CD4-positive, alpha-beta T cell treated with Interleukin-15 for 1 hour (primary cell): ENCODE measurements around the gene EPN1.

ENCODE experiments used
- DNase-seq: peaks from one replicate; pipeline ENCODE4 v3.0.0-alpha.2; 2020

EPN1 gene

DNA sequence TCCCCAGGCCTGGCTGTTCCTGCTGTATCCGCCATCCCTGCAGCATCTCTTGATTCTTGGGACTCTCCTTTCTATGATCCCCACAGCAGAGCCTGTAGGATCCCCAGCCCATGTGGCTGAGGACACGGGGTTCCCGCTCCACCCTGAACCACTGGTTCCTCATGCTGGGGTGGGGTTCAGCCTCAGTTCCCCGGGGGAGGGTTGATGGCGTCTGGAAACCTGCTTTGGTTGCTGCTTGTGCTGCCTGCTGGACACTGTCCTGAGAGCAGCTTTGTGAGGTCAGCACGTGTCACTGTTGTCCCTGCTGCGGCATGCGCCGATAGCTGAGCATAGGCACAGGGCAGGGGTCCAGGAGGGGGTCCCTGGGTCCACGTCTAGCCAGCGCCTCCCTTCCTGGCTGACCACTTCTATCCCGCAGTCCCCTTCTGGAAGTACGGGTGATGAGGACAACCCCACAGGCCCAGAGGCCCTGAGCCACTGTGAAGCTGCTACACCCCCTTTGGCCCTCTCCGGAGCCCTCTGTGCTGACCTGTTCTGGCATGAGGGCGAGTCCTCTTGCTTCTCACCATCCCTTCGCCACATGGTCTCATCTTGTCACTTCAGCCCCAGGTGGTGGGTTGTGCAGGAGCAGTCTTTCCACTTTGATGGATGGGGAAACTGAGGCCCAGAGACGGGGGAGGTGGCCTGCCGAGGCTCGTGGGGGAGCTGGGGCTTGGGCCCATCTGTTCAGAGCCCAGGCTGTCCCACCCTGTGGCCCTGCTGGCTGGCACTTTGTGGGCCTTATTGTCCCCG, 5.5 kb downstream of the EPN1 start:
- no peak for DNase-seq

- DNase-seq, result no peak
Measured at GRCh38 chr19:55681131-55682092, 6.4 kb downstream of the EPN1 start.

- no peak for DNase-seq
Measured at GRCh38 chr19:55683449-55684261, 8.6 kb downstream of the EPN1 start.

GRCh38 chr19:55684946-55685681, 10.1 kb downstream of the EPN1 start:
- DNase-seq, result no peak

DNA sequence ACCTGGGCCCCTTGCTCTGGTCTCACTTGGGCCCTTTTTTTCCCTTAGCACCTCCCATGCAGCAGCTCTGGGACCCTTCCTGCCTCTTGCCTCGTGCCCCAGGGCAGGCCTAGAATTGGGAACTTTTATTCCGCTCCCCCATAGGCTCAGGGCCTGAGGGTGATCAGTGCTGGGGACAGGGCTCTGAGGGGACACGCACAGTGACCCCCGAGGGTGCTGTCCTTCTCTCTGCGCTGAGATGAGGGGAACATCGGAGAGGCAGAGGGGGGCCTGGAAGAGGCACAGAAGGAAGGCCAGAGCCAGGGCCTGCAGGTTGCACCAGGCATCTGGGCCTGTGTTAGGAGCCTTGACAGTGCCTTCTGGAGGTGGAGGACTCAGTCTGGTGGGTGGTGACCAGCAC, 10.8 kb downstream of the EPN1 start:
- no peak for DNase-seq

- no peak for DNase-seq
Measured at GRCh38 chr19:55686311-55687050, 11.5 kb downstream of the EPN1 start.

DNA sequence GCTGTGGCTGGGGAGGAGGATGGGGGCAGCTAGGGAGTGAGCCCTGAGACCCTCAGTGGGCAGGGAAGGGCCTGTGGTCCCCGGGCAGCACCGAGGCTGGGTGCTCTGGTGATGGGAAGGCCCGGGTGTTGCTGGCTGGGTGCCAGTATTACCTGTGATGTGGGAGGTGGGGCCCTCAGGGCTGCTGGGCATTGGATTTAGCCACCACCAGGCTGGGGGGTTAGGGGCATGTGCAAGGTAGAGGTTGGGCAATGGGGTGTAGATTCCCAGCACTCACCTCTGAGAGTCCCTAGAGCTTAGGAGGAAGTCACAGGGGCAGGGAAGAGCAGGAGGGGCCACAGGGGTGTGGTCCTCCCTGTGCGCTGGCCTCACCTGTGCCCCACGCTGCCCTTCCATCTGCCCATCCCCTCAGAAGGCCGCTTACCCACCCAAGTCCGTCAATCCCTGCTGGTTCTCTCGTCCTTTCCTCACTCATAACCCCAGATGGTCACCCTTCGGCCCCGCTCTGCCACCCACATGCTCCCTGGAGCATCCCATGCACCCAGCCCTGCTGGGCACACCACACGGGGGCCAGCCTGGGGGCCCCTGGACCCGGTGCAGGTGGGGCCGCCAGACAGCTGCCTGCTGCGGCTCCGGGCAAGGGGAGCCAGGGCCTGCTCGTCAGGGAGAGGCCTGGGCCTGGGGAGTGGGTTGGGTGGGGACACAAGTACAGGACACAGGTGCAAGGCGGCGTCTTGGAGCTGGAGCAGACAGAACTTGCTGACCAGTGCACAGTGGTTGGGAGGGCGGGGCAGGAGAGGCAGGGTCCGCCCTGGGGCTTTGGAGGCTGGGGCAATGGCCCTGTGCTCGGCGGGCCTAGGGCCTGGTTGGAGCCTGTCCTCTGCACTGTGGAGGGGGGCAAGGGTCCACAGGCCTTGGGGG, 12.5 kb downstream of the EPN1 start:
- DNase-seq, result no peak

DNA sequence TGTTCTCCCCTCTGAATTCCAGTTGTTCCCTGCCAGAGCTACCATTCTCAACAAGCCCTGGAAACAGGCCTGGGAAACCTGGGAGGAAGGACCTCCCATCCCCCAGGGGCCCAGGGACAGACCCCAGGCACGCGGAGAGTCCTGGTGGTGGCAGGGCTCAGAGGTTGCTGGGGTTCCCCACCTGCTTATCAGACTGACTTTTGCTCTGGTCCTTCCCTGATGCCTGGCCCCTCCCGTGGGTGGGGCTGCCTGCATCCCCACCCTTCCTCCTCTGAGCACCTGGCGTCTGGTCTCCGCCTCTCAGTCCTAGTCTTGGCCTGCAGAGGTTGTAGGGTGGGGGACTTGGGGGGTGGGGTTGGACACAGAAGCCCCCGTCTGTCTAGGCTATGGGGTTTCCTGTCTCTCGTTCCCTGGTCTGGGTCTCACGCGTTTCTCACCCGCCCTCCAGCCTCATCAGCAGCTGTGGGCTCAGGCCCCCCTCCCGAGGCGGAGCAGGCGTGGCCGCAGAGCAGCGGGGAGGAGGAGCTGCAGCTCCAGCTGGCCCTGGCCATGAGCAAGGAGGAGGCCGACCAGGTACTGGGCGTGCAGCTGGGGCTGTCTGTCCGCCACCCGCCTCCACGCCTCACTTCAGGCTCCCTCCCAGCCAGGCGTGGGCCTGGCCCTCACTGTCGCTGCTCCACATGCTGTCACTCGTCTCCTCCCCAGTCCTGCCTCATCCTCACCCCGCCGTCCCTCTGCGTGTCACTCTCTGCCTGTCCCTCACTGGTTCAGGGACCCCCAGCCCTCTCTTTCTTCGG, 13.6 kb downstream of the EPN1 start:
- no peak for DNase-seq

DNA sequence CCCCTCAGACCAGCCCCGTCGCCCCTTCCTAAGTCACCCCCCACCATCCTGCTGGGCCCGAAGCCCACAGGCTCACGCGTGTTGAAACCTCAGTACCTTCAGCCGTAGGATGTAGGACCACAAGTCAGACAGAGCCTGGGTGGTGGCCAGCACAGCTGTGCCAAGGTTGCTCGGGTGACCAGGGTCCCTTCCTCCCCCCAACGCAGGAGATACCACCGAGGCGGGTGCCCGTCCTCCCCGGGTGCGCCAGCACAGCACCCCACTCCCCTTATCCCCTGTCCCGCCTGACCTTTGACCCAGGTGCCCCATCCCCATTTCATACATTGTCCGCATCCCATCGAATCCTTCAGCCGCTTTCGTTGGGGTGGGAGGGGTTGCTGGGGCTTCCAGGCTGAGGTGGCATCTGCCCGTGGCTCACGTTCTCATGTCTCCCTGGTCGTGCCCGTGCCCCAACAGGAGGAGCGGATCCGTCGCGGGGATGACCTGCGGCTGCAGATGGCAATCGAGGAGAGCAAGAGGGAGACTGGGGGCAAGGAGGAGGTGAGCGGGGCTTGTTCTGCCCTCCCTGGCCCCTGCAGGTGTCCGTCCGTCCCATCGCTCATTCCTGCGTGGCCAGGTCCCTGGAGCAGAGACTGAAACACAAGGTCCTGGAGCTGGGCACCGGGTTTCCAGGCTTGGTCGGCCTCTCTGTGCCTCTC, 14.5 kb downstream of the EPN1 start:
- DNase-seq, result no peak

GRCh38 chr19:55690109-55690768, 15.2 kb downstream of the EPN1 start:
- no peak for DNase-seq

- DNase-seq, result no peak
Measured at GRCh38 chr19:55690769-55691545, 15.9 kb downstream of the EPN1 start.

GRCh38 chr19:55691561-55692481, 16.8 kb downstream of the EPN1 start:
- DNase-seq, result no peak

GRCh38 chr19:55692681-55693081, 17.7 kb downstream of the EPN1 start:
- no peak for DNase-seq

DNA sequence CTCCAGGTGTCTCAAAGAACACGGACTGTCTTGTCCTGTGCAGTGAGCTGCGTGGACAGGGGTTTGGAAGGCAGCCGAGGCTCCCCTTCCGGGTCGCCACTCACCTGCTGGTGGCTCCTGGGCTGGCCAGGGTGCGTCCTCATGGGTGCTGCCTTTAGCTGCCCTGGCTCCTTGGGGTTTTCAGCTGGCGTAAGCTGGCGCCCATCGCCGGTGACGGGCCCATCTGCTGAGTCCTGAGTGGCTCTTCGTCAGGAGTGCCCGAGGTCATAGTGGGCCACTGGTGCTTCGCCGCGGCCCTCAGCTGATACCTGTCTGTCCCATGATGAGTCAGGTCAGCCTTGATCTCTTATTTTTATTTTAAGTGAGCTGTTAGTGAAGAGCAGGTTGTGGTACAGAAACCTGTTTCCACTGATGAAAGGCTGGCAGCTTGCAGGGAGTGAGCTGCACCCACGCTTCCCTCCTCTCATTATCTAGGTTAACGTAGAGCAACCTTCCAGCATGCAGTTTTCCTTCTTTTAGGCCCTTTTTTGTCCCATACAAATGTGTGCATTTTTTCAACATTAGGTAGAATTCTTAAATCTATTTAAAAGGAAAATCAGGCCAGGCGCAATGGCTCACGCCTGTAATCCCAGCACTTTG, 18.4 kb downstream of the EPN1 start:
- no peak for DNase-seq

DNA sequence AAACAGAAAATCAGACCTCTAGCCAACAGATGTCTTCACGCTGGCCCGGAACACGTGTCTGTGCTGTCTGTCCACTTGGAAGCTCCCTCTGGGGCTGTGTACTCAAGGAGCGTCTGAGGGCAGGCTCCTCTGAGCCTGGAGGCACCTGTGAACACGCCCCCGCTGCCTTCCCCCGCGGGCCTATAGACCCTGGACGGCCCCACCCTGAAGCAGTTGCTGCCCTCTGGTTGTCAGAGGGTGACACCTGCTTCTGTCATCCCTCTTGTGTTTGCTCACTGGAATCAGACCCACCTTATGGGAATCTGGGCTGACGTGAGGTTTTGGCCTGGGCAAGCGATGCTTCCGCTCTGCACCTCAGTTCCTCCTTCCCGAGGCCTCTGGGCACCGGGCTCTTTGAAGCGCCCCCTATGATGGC, 19.2 kb downstream of the EPN1 start:
- no peak for DNase-seq
